IPS DF 19.7 (cell line): ENCODE measurements around the gene PDXDC1.
"Not testable (repeated sequence)": the region's sequence is repeated elsewhere in the genome, so short reads cannot be mapped to it uniquely, and the experiment has no call there.

ENCODE experiments used
- DNase-seq: peaks from one replicate; pipeline ENCODE4 v3.0.0-alpha.2; 2013; ENCODE audit warnings: low read depth, low spot score

The PDXDC1 gene

DNA sequence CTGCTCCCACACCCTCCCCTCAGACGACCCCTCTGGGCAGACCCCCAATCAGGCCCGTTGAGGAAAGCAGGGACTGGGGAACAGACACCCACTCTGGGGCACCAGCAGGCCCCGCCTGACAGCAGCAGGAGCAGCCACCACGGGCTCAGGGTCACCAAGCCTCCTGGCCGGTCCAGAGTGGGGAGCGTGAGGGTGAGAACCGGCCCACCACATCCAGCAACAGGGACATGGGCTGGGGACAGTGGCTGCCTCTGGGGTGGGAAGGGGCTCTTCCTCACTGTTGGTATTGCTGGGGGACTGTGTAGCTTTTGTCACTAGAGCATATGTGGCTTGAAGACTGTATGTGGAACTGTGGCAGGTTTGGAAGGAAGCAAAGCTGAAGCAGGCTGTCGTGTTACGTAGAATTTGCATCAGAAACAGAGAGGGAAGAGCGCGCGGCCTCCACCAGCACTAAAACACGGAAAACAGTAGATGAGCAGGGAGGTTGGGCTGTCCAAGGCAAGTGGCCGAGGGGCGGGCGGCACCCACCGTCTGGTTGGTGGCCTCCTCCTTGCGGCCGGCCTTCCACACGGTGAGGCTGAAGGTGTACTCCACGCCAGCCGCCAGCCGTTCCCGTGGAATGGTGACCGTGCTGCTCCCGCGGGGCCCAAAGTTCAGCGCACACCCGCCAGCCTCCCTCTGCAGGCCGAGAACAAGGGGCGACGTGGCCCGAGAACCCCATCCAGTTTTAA is 160.1 kb downstream of the PDXDC1 start:
- not testable (repeated sequence) for DNase-seq

DNA sequence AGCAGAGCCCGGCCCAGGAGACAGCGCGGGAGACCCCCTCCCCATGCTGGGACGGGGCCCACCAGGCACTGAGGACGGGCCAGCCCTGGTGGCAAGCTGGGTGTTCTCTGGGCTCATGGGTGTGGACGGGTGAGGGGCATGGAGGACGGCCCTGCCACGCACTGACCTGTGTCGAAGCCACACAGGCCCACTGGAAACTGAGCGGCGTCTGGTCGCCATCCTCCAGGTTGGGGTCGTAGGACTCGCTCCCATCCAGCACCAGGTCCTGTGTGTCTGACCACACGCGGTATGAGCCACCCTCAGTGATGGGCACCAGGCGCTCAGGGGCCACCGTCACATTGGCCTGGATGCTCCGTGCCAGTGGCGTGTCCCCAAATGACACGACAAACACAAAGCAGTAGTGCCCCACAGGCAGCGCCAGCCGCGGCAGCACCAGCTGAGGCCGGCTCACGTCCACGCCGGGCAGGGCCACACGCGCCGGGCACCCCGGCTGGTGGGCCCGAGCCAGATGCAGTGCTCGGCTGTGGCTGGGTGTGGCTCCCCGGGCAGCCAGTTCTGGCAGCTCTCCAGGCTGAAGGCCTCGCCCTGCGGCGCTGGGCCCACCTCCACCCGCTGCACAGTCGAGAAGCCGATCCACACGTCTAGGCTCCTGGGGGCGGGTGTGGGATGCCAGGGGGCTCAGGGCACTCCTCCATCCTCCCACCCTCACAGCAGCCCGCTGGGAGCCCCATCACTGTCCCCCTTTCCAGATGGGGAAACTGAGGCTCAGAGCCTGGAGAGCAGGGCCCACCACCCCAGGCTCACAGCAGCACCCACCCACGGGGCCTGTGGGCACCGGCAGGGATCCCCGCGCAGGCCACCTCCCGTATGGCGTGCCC is 160.9 kb downstream of the PDXDC1 start:
- not testable (repeated sequence) for DNase-seq

GRCh38 chr16:15137514-15137913 is 162.7 kb downstream of the PDXDC1 start:
- not testable (repeated sequence) for DNase-seq

- not testable (repeated sequence) for DNase-seq
Observed at GRCh38 chr16:15140444-15141365, 165.9 kb downstream of the PDXDC1 start.

GRCh38 chr16:15141586-15141985 is 166.8 kb downstream of the PDXDC1 start:
- DNase-seq = no peak

- DNase-seq = not testable (repeated sequence)
Observed at GRCh38 chr16:15142107-15142890, 167.5 kb downstream of the PDXDC1 start.

DNA sequence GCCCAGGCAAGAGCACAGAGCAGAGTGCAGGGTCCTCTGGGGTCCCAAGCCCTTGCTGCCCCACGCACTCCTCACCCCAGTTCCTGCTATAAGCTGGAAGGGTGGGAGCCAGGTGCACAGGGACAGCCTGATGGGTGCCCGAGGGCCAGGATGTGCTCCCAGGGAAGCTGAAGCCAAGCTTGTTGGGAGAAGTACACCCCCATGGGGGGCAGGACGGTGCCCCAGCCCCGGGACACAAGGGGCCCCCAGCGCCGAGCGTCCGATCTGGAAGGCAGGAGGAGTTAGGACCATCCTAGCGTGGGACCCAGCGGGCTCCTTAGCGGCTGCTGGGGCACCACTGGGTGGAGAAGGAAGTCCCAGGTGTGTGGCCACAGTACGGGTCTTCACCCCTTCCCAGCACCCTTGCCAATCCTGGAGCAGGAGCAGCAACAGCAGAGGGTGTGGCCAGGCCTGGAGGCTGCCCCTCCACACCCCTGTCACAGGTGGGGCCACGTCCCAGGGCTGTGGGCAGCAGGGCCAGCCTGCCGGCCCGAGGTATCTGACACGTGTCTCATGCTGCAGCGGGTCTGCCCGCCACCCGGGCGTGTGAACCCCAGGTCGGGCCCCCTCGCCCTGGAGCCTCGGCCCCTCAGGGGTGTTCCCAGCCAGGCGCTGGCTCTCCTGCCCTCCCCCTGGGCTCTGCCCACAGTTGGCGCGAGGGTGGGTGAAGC is 168.2 kb downstream of the PDXDC1 start:
- DNase-seq = not testable (repeated sequence)

- DNase-seq = not testable (repeated sequence)
Observed at GRCh38 chr16:15143601-15144091, 168.8 kb downstream of the PDXDC1 start.

GRCh38 chr16:15144092-15144631 is 169.3 kb downstream of the PDXDC1 start:
- DNase-seq = not testable (repeated sequence)

- not testable (repeated sequence) for DNase-seq
Observed at GRCh38 chr16:15144781-15145417, 170.1 kb downstream of the PDXDC1 start.

GRCh38 chr16:15145418-15146263 is 170.8 kb downstream of the PDXDC1 start:
- not testable (repeated sequence) for DNase-seq

DNA sequence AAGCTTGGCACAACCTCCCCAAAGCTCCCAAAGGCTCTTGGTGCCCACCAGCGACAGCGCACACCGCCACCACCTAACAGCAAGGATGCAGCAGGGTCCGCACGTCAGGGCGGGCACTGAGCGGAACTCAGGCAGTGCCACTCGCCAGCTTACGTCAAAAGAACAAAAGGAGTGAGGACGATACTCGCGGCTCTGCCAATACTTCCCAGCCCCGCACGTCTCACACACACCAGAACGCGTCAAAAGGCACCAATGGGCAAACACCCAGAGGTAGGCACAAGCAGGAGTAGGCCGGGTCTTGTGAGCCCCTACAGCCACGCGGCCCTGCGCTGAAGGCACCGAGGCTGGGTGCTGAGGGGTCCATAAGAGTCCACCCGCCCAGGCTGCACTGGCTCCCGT is 171.4 kb downstream of the PDXDC1 start:
- not testable (repeated sequence) for DNase-seq

- DNase-seq = not testable (repeated sequence)
Observed at GRCh38 chr16:15148831-15149230, 174.0 kb downstream of the PDXDC1 start.

GRCh38 chr16:15149260-15149659 is 174.4 kb downstream of the PDXDC1 start:
- DNase-seq = not testable (repeated sequence)

DNA sequence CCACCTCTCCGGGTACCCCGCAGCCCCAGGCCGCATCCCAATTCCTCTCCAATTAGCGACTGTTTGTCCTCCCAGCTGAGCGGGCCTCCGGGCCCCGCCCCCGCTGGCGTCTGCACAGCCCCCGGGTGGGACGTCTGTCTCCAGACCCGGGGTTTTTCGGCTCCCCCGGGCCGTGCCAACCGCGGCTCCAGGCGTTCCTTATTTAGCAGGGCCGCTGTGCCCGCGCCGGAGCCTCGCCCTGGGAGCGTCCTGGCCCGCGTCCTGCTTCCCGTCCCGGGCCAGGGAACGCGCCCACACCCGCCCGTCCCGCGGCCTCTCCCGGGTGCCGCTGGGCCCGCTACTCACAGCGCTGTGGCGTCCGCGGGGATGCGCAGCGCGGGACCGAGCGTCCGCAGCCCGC is 179.2 kb downstream of the PDXDC1 start:
- not testable (repeated sequence) for DNase-seq

- not testable (repeated sequence) for DNase-seq
Observed at GRCh38 chr16:15154650-15155562, 180.1 kb downstream of the PDXDC1 start.

DNA sequence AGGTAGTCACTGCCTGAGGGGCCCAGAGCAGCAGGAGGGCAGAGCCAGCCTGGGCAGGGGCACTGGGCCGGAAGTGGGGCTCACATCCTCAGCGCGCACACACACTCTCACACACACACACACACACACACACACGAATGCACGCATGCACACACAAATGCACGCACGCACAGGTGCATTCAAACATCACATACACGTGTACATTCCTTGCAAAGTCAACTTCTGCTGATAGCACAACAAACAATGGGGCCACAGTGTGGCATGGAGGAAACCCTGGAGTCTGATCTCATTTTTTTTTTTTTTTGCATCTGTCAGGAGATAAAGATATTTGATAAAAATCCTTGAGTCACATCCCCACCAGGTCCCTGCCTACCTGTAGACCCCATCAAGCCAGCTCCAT is 182.8 kb downstream of the PDXDC1 start:
- not testable (repeated sequence) for DNase-seq
